ENCODE results near the gene MRPL40.

The MRPL40 gene

GRCh38 chr22:19483481-19484244 is 51.3 kb downstream of the MRPL40 start:
- no peak for DNase-seq
